ENCODE measurements around the gene ATP8A2.

- TF ChIP-seq, protein P1, sequence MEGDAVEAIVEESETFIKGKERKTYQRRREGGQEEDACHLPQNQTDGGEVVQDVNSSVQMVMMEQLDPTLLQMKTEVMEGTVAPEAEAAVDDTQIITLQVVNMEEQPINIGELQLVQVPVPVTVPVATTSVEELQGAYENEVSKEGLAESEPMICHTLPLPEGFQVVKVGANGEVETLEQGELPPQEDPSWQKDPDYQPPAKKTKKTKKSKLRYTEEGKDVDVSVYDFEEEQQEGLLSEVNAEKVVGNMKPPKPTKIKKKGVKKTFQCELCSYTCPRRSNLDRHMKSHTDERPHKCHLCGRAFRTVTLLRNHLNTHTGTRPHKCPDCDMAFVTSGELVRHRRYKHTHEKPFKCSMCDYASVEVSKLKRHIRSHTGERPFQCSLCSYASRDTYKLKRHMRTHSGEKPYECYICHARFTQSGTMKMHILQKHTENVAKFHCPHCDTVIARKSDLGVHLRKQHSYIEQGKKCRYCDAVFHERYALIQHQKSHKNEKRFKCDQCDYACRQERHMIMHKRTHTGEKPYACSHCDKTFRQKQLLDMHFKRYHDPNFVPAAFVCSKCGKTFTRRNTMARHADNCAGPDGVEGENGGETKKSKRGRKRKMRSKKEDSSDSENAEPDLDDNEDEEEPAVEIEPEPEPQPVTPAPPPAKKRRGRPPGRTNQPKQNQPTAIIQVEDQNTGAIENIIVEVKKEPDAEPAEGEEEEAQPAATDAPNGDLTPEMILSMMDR (IDR thresholded peaks at IDR 0.05; ENCODE audit: insufficient read depth, low read depth, low read length) = no peak
- no peak for TF ChIP-seq EZH2 (IDR thresholded peaks at IDR 0.05; ENCODE audit: insufficient read depth, low read length)
These were observed 589.5 kb downstream of the ATP8A2 start for GRCh38 chr13:25961294-25961693.

Measured in astrocyte (in vitro differentiated cells and primary cell).